GM10266 (cell line): ENCODE data around the gene POMP.

Experiments
- DNase-seq: peaks from one replicate; pipeline ENCODE4 v3.0.0; 2012; ENCODE audit errors: extremely low spot score
- CTCF ChIP-seq: IDR thresholded peaks from 2 replicates; pipeline ENCODE4 v1.5.1; 2012; ENCODE audit warnings: mild to moderate bottlenecking, low read depth; ENCODE audit not compliant: control insufficient read depth, insufficient read depth; ENCODE audit errors: missing control alignments

The POMP gene

GRCh38 chr13:28655561-28655960 is 3.4 kb upstream of the POMP start:
- TF ChIP-seq CTCF = no peak
- no peak for DNase-seq

GRCh38 chr13:28657784-28658538 is 969 bp upstream of the POMP start:
- DNase-seq = peak; percentile 25
- peak; percentile 6 for TF ChIP-seq CTCF

GRCh38 chr13:28658539-28658795 is 463 bp upstream of the POMP start:
- DNase-seq = no peak

GRCh38 chr13:28659621-28659970 is 666 bp downstream of the POMP start:
- no peak for TF ChIP-seq CTCF
- peak; percentile 25 for DNase-seq

More at GRCh38 chr13:28658539-28658795, 463 bp upstream of the POMP start:
- TF ChIP-seq CTCF = no peak

GRCh38 chr13:28666897-28667488 is 8.1 kb downstream of the POMP start:
- no peak for DNase-seq
- TF ChIP-seq CTCF = no peak

GRCh38 chr13:28671126-28671792 is 12.3 kb downstream of the POMP start:
- no peak for TF ChIP-seq CTCF
- DNase-seq = no peak

GRCh38 chr13:28678809-28679208 is 19.9 kb downstream of the POMP start:
- peak; percentile 14 for TF ChIP-seq CTCF
- DNase-seq = no peak
